T-cell (primary cell): ENCODE data around the gene SLC24A4. TPM values are rescaled to one million over a fixed set of nuclear protein-coding genes. Genes with fewer than 3 reads are reported as not detected.

Experiments used
- ATAC-seq, 4 experiments: fragments of 200-7000 bp in 3 of 4; fragments of 150-1000 bp in 1 of 4; cut with Tn5 transposase; replicated peaks in 1 of 4; 1 replicate in 3 of 4; 2 replicates in 1 of 4; pipeline ENCODE4 v1.10.0; 2021; ENCODE audit warnings: moderate library complexity in 3 of 4, mild to moderate bottlenecking in 2 of 4, moderate number of reproducible peaks in 1 of 4
- CTCF ChIA-PET, 2 donors: fragments of 300-600 bp; sonication (Branson Sonifier 250); formaldehyde crosslinking; loops; one replicate each; lab custom pipeline; 2022; ENCODE audit warnings: antibody characterized with exemption in 2 of 2; lab: Charles Lee
- POLR2A ChIA-PET, 2 donors: fragments of 300-600 bp; sonication (Branson Sonifier 250); formaldehyde crosslinking; loops; one replicate each; lab custom pipeline; 2022; ENCODE audit warnings: antibody characterized with exemption in 2 of 2; lab: Charles Lee
- DNase-seq, 35 experiments: peaks; one replicate each; pipeline versions ENCODE4 v3.0.0 to v3.0.0-alpha.2; 2013 to 2023
- H3K27ac ChIP-seq: one replicate; pipeline ENCODE4 v1.5.1; 2013; ENCODE audit warnings: low read length
- H3K27me3 ChIP-seq, 2 experiments: replicated peaks in 1 of 2; 1 replicate in 1 of 2; 2 replicates in 1 of 2; pipeline versions ENCODE4 v1.6.1 to v1.7.0; 2013; ENCODE audit warnings: low read length in 1 of 2, mixed read lengths in 1 of 2; ENCODE audit not compliant: control insufficient read depth in 2 of 2, insufficient read depth in 2 of 2; ENCODE audit errors: extremely low read depth in 1 of 2
- H3K36me3 ChIP-seq, 2 donors: 1 replicate in 1 of 2; 2 replicates in 1 of 2; pipeline versions ENCODE4 v1.6.1 to v1.7.0; 2013; ENCODE audit warnings: low read length in 1 of 2; ENCODE audit not compliant: control insufficient read depth in 2 of 2, insufficient read depth in 1 of 2; ENCODE audit errors: extremely low read depth in 1 of 2
- H3K4me1 ChIP-seq, 2 experiments: 1 replicate in 1 of 2; 2 replicates in 1 of 2; pipeline versions ENCODE4 v1.6.1 to v1.7.0; 2013; ENCODE audit warnings: low read length in 2 of 2, mixed read lengths in 1 of 2; ENCODE audit not compliant: insufficient read depth in 2 of 2, control insufficient read depth in 1 of 2; ENCODE audit errors: extremely low read depth in 1 of 2
- H3K4me3 ChIP-seq, 2 donors: 1 replicate in 1 of 2; 2 replicates in 1 of 2; pipeline versions ENCODE4 v1.5.1 to v1.7.0; 2013; ENCODE audit warnings: mild to moderate bottlenecking in 2 of 2, low read length in 1 of 2, moderate library complexity in 1 of 2; ENCODE audit not compliant: control insufficient read depth in 1 of 2; ENCODE audit errors: extremely low read depth in 1 of 2
- H3K9me3 ChIP-seq: 2 replicates; pipeline ENCODE4 v1.7.0; 2013
- H3K27ac Mint-ChIP-seq, 2 donors: one replicate each; pipeline ENCODE4 v1.8.0; 2020 to 2021; ENCODE audit warnings: mild to moderate bottlenecking in 2 of 2, mixed read lengths in 2 of 2
- H3K27me3 Mint-ChIP-seq, 2 donors: one replicate each; pipeline ENCODE4 v1.8.0; 2021 to 2022; ENCODE audit warnings: mixed read lengths in 2 of 2
- H3K36me3 Mint-ChIP-seq: one replicate; pipeline ENCODE4 v1.8.0; 2021; ENCODE audit warnings: mixed read lengths
- H3K4me1 Mint-ChIP-seq, 3 donors: one replicate each; pipeline ENCODE4 v1.8.0; 2020 to 2022; ENCODE audit warnings: mixed read lengths in 3 of 3, mild to moderate bottlenecking in 1 of 3
- H3K4me3 Mint-ChIP-seq, 3 donors: one replicate each; pipeline ENCODE4 v1.8.0; 2020 to 2022; ENCODE audit warnings: mild to moderate bottlenecking in 3 of 3, mixed read lengths in 3 of 3, moderate library complexity in 3 of 3
- H3K9me3 Mint-ChIP-seq, 3 donors: one replicate each; pipeline ENCODE4 v1.8.0; 2020 to 2022; ENCODE audit warnings: mixed read lengths in 3 of 3
- WGBS: methylation state at CpG from one replicate; pipeline ENCODE4 v1.1.5; 2013; ENCODE audit warnings: missing lambda C conversion rate; ENCODE audit not compliant: insufficient coverage; 5-methylcytosine and 5-hydroxymethylcytosine counted together
- total RNA-seq, 35 experiments: library from RNA in 6 of 35; stranded (reverse) in 6 of 35; fragments of 120-200 nt in 1 of 35; gene quantifications; one replicate each; pipeline versions ENCODE4 v1.2.1 to v1.2.4 and lab custom pipeline; 2013 to 2026

Gene SLC24A4
- total RNA-seq, 5 donors from 2014 or later (not counting 1 experiment from before 2014, with no cell fraction given) = 0.14 to 0.15 TPM; not detected in 3

GRCh38 chr14:92340071-92340470 is 17.1 kb downstream of the SLC24A4 start:
- peaks cover 20 to 35% of the 10 kb centered on the region in 2 donors for H3K27me3 Mint-ChIP-seq
- CTCF ChIA-PET = no interaction called here

GRCh38 chr14:92340931-92341330 is 18.0 kb downstream of the SLC24A4 start:
- POLR2A ChIA-PET = no interaction called here
- DNase-seq (no peak), ATAC-seq (no peak)
- H3K27me3 Mint-ChIP-seq = peaks cover 20 to 35% of the 10 kb centered on the region in 2 donors
- H3K9me3 ChIP-seq = no peaks in the 10 kb centered on the region
- H3K4me3 Mint-ChIP-seq = no peak overlapping the region
- WGBS = 48% methylated on average over 5 of the region's 7 CpGs
- peaks cover 0 to 39% of the 10 kb centered on the region in 2 experiments for H3K27me3 ChIP-seq
- H3K9me3 Mint-ChIP-seq = peaks cover 0 to 5% (median 4%) of the 10 kb centered on the region in 3 donors
- no peaks in the 10 kb centered on the region for H3K36me3 Mint-ChIP-seq
- no peak overlapping the region for H3K27ac Mint-ChIP-seq
- H3K4me1 ChIP-seq = no peaks in the 10 kb centered on the region
- no peak overlapping the region for H3K4me3 ChIP-seq
- CTCF ChIA-PET = no interaction called here
- H3K27ac ChIP-seq = no peak overlapping the region
- peaks cover 0 to 13% (median 9%) of the 10 kb centered on the region in 3 donors for H3K4me1 Mint-ChIP-seq
- no peaks in the 10 kb centered on the region for H3K36me3 ChIP-seq

More at GRCh38 chr14:92340071-92340470, 17.1 kb downstream of the SLC24A4 start:
- Histone ChIP-seq H3K9me3 (no peaks in the 10 kb centered on the region), H3K36me3 (no peaks in the 10 kb centered on the region), H3K27me3 (peaks cover 0 to 31% of the 10 kb centered on the region in 2 experiments), H3K4me3 (no peak overlapping the region), H3K4me1 (no peaks in the 10 kb centered on the region), H3K27ac (no peak overlapping the region)
- Mint-ChIP-seq H3K9me3 (peaks cover 0 to 5% (median 4%) of the 10 kb centered on the region in 3 donors), H3K36me3 (no peaks in the 10 kb centered on the region), H3K4me1 (peaks cover 0 to 13% (median 9%) of the 10 kb centered on the region in 3 donors), H3K4me3 (no peak overlapping the region), H3K27ac (no peak overlapping the region)
- no peak for ATAC-seq
- POLR2A ChIA-PET = no interaction called here
- WGBS = 83% methylated on average over 4 of the region's 5 CpGs
- DNase-seq = no peak

GRCh38 chr14:92341791-92342190 is 18.8 kb downstream of the SLC24A4 start:
- H3K27ac ChIP-seq = no peak overlapping the region
- peaks cover 20 to 29% of the 10 kb centered on the region in 2 donors for H3K27me3 Mint-ChIP-seq
- H3K9me3 Mint-ChIP-seq = peaks cover 0 to 5% (median 4%) of the 10 kb centered on the region in 3 donors
- H3K4me3 Mint-ChIP-seq = no peak overlapping the region
- H3K4me3 ChIP-seq = no peak overlapping the region
- H3K4me1 ChIP-seq = no peaks in the 10 kb centered on the region
- no peaks in the 10 kb centered on the region for H3K9me3 ChIP-seq
- no peaks in the 10 kb centered on the region for H3K36me3 ChIP-seq
- no peaks in the 10 kb centered on the region for H3K36me3 Mint-ChIP-seq
- DNase-seq = no peak
- ChIA-PET CTCF (interaction anchor here in 1 of 2 donors (0.6 kb wide), 1 partner anchor 104 kb away, joined by 7 read pairs; no protein-coding TSS in a partner anchor), POLR2A (no interaction called here)
- peaks cover 0 to 33% of the 10 kb centered on the region in 2 experiments for H3K27me3 ChIP-seq
- H3K27ac Mint-ChIP-seq = peak overlapping the region in 1 of 2 donors; percentile 18
- peaks cover 0 to 13% (median 9%) of the 10 kb centered on the region in 3 donors for H3K4me1 Mint-ChIP-seq
- WGBS = 26% methylated on average over 3 of the region's 6 CpGs
- no peak for ATAC-seq

GRCh38 chr14:92348154-92348553 is 25.2 kb downstream of the SLC24A4 start:
- Histone ChIP-seq H3K27ac (no peak overlapping the region), H3K9me3 (no peaks in the 10 kb centered on the region), H3K27me3 (peaks cover 0 to 14% of the 10 kb centered on the region in 2 experiments), H3K4me3 (no peak overlapping the region), H3K36me3 (no peaks in the 10 kb centered on the region), H3K4me1 (no peaks in the 10 kb centered on the region)
- Mint-ChIP-seq H3K27me3 (peaks cover 6% of the 10 kb centered on the region in 2 donors), H3K4me3 (no peak overlapping the region), H3K4me1 (no peaks in the 10 kb centered on the region), H3K9me3 (peaks cover 0 to 5% (median 4%) of the 10 kb centered on the region in 3 donors), H3K36me3 (no peaks in the 10 kb centered on the region), H3K27ac (no peak overlapping the region)
- 97% methylated on average over 4 of the region's 5 CpGs for WGBS
- DNase-seq (no peak), ATAC-seq (no peak)
- ChIA-PET POLR2A (no interaction called here), CTCF (no interaction called here)

- H3K27ac ChIP-seq = no peak overlapping the region
- ATAC-seq (no peak), DNase-seq (no peak)
- no peaks in the 10 kb centered on the region for H3K36me3 Mint-ChIP-seq
- H3K27me3 Mint-ChIP-seq = no peaks in the 10 kb centered on the region
- 82% methylated on average over 1 of the region's 1 CpG for WGBS
- H3K27ac Mint-ChIP-seq = no peak overlapping the region
- no peak overlapping the region for H3K4me3 ChIP-seq
- H3K4me3 Mint-ChIP-seq = no peak overlapping the region
- no peaks in the 10 kb centered on the region for H3K36me3 ChIP-seq
- CTCF ChIA-PET = no interaction called here
- H3K4me1 Mint-ChIP-seq = no peaks in the 10 kb centered on the region
- H3K4me1 ChIP-seq = no peaks in the 10 kb centered on the region
- POLR2A ChIA-PET = no interaction called here
- H3K9me3 ChIP-seq = no peaks in the 10 kb centered on the region
- no peaks in the 10 kb centered on the region for H3K9me3 Mint-ChIP-seq
- H3K27me3 ChIP-seq = peaks cover 0 to 3% of the 10 kb centered on the region in 2 experiments
Observed at GRCh38 chr14:92351750-92352149, 28.8 kb downstream of the SLC24A4 start.

GRCh38 chr14:92352158-92352985 is 29.4 kb downstream of the SLC24A4 start:
- H3K4me3 Mint-ChIP-seq = no peak overlapping the region
- H3K9me3 Mint-ChIP-seq = no peaks in the 10 kb centered on the region
- ChIA-PET CTCF (no interaction called here), POLR2A (no interaction called here)
- Histone ChIP-seq H3K36me3 (no peaks in the 10 kb centered on the region), H3K4me1 (no peaks in the 10 kb centered on the region), H3K4me3 (no peak overlapping the region), H3K27me3 (peaks cover 0 to 3% of the 10 kb centered on the region in 2 experiments), H3K27ac (no peak overlapping the region), H3K9me3 (no peaks in the 10 kb centered on the region)
- H3K27ac Mint-ChIP-seq = no peak overlapping the region
- WGBS = 33% methylated on average over 4 of the region's 9 CpGs
- DNase-seq (peak in 10 of 35 experiments; percentile 2 to 49 (median 4)), ATAC-seq (no peak)
- no peaks in the 10 kb centered on the region for H3K36me3 Mint-ChIP-seq
- H3K27me3 Mint-ChIP-seq = no peaks in the 10 kb centered on the region
- H3K4me1 Mint-ChIP-seq = no peaks in the 10 kb centered on the region
